Measurements from ENCODE around the gene GOLGA2. TPM values are rescaled to one million over a fixed set of nuclear protein-coding genes. Genes with fewer than 3 reads are reported as not detected.

The GOLGA2 gene, protein sequence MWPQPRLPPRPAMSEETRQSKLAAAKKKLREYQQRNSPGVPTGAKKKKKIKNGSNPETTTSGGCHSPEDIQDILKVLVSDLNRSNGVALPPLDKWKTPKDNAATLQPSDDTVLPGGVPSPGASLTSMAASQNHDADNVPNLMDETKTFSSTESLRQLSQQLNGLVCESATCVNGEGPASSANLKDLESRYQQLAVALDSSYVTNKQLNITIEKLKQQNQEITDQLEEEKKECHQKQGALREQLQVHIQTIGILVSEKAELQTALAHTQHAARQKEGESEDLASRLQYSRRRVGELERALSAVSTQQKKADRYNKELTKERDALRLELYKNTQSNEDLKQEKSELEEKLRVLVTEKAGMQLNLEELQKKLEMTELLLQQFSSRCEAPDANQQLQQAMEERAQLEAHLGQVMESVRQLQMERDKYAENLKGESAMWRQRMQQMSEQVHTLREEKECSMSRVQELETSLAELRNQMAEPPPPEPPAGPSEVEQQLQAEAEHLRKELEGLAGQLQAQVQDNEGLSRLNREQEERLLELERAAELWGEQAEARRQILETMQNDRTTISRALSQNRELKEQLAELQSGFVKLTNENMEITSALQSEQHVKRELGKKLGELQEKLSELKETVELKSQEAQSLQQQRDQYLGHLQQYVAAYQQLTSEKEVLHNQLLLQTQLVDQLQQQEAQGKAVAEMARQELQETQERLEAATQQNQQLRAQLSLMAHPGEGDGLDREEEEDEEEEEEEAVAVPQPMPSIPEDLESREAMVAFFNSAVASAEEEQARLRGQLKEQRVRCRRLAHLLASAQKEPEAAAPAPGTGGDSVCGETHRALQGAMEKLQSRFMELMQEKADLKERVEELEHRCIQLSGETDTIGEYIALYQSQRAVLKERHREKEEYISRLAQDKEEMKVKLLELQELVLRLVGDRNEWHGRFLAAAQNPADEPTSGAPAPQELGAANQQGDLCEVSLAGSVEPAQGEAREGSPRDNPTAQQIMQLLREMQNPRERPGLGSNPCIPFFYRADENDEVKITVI
- 25.2 and 37.5 TPM in 2 replicates for total RNA-seq (ENCODE audit: low replicate concordance)

GRCh38 chr9:128275198-128276007 lies at the start of gene GOLGA2:
Gene GOLGA2 (minus strand): TSS chr9:128276007. CDS start chr9:128275976, 31 bp downstream.
- H3K27me3 Mint-ChIP-seq (ENCODE audit: insufficient read depth, low read depth) = no peaks in the 10 kb centered on the region
- Histone ChIP-seq H3K4me2 (peak within 1 kb of the TSS; percentile 84), H3K9me3 (ENCODE audit: low read depth) (no peaks in the 10 kb centered on the region), H3K27me3 (no peaks in the 10 kb centered on the region), H3F3A (ENCODE audit: low read depth) (no peaks in the 10 kb centered on the region), H3K27ac (no peak within 1 kb of the TSS), H2AFZ (replicated peaks) (peak within 1 kb of the TSS; percentile 81), H3K4me3 (peak within 1 kb of the TSS; percentile 82), H3K36me3 (no peaks in the 10 kb centered on the region), H4K20me1 (ENCODE audit: low read depth) (peaks cover 14% of the 10 kb centered on the region), H3K9ac (peak within 1 kb of the TSS; percentile 61), H3K79me2 (ENCODE audit: low read depth) (peaks cover 21% of the 10 kb centered on the region), H3K4me1 (peaks cover 6% of the 10 kb centered on the region)
- peaks cover 14% of the 10 kb centered on the region for H3K36me3 Mint-ChIP-seq
- no peaks in the 10 kb centered on the region for H3K9me3 Mint-ChIP-seq
- peak; percentile 82 for DNase-seq (ENCODE audit: low spot score)
- H3K4me1 Mint-ChIP-seq = peaks cover 26% of the 10 kb centered on the region
- peak within 1 kb of the TSS; percentile 92 for H3K4me3 Mint-ChIP-seq
- H3K27ac Mint-ChIP-seq = peak within 1 kb of the TSS; percentile 93
- no peak for TF ChIP-seq EZH2phosphoT487 (IDR thresholded peaks at IDR 0.05)
- no peak for TF ChIP-seq CTCF (IDR thresholded peaks at IDR 0.05)
- no peak for TF ChIP-seq EZH2 (IDR thresholded peaks at IDR 0.05)

GRCh38 chr9:128324401-128324800 lies 48.6 kb upstream of the GOLGA2 start:
- Mint-ChIP-seq H3K27ac (no peak overlapping the region), H3K27me3 (ENCODE audit: insufficient read depth, low read depth) (peaks cover 2% of the 10 kb centered on the region), H3K4me3 (peak overlapping the region; percentile 99), H3K36me3 (peaks cover 6% of the 10 kb centered on the region), H3K4me1 (peaks cover 13% of the 10 kb centered on the region), H3K9me3 (no peaks in the 10 kb centered on the region)
- Histone ChIP-seq H3K36me3 (no peaks in the 10 kb centered on the region), H3K4me2 (peak overlapping the region; percentile 97), H3K4me3 (no peak overlapping the region), H3F3A (ENCODE audit: low read depth) (no peaks in the 10 kb centered on the region), H3K9ac (no peak overlapping the region), H3K27ac (no peak overlapping the region), H3K27me3 (no peaks in the 10 kb centered on the region), H2AFZ (replicated peaks) (no peak overlapping the region), H3K79me2 (ENCODE audit: low read depth) (peaks cover 38% of the 10 kb centered on the region), H4K20me1 (ENCODE audit: low read depth) (peaks cover 5% of the 10 kb centered on the region), H3K4me1 (peaks cover 11% of the 10 kb centered on the region), H3K9me3 (ENCODE audit: low read depth) (no peaks in the 10 kb centered on the region)
- TF ChIP-seq CTCF (IDR thresholded peaks at IDR 0.05) (no peak), EZH2 (IDR thresholded peaks at IDR 0.05) (no peak), EZH2phosphoT487 (IDR thresholded peaks at IDR 0.05) (no peak)
- no peak for DNase-seq (ENCODE audit: low spot score)

- no peaks in the 10 kb centered on the region for H3K36me3 ChIP-seq
Observed at GRCh38 chr9:128323791-128324190, 48.0 kb upstream of the GOLGA2 start.

More at GRCh38 chr9:128323791-128324190, 48.0 kb upstream of the GOLGA2 start:
- peaks cover 6% of the 10 kb centered on the region for H3K36me3 Mint-ChIP-seq
- TF ChIP-seq CTCF (IDR thresholded peaks at IDR 0.05) = no peak
- peaks cover 13% of the 10 kb centered on the region for H3K4me1 Mint-ChIP-seq
- peaks cover 2% of the 10 kb centered on the region for H3K27me3 Mint-ChIP-seq (ENCODE audit: insufficient read depth, low read depth)
- peak overlapping the region; percentile 99 for H3K4me3 Mint-ChIP-seq
- Histone ChIP-seq H3K4me3 (peak overlapping the region; percentile 94), H3F3A (ENCODE audit: low read depth) (no peaks in the 10 kb centered on the region), H3K27ac (no peak overlapping the region), H3K27me3 (no peaks in the 10 kb centered on the region), H3K79me2 (ENCODE audit: low read depth) (peaks cover 38% of the 10 kb centered on the region), H4K20me1 (ENCODE audit: low read depth) (peaks cover 4% of the 10 kb centered on the region), H2AFZ (replicated peaks) (no peak overlapping the region), H3K9ac (no peak overlapping the region), H3K4me1 (peaks cover 11% of the 10 kb centered on the region), H3K9me3 (ENCODE audit: low read depth) (no peaks in the 10 kb centered on the region), H3K4me2 (peak overlapping the region; percentile 97)
- H3K9me3 Mint-ChIP-seq = no peaks in the 10 kb centered on the region
- DNase-seq (ENCODE audit: low spot score) = no peak
- peak overlapping the region; percentile 42 for H3K27ac Mint-ChIP-seq

Measured in neural progenitor cell (in vitro differentiated cells).